Measurements from ENCODE around the gene PRCC.

Gene PRCC

DNA sequence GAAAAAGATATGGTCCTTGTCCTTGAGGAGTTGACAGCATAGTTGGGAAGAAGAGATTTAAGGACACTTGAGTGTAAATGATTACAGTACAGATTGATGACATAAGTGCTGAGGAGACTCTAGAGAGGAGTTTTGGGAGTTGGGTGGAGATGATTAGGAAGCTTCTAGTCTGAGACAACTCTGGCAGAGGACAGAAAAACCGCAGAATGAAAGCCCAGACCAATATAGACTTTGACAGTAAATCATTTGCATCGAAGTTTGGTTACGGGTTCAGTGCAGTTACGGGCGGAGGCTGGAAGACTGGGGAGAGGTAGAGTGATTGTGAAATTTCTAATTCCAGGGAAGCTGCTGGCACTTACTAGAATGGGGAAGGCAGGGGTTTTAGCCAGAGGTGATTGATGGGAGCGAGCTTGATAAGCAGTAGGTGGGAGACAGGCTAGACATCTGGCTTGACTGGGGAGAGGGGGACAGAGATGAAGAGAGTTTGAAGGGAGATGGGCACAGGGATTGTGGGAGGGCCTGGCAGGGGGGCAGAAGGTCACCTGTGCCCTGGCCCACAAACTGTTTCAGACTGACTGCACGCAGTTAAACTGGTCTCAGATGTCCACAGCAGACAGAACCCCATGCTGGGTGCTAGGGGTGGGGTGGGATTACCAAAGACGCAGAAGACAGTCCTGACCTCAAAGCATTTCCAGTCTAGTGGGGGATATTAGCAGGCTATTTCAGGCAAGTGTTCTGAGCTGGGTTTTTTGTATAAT is 29.2 kb downstream of the PRCC start:
- no peak for DNase-seq (ENCODE audit: low spot score)
- in situ Hi-C loops (cut with MboI; ENCODE audit: low sequenced_read_pairs, unreplicated experiment): no loop called here
- TF ChIP-seq, protein P1, sequence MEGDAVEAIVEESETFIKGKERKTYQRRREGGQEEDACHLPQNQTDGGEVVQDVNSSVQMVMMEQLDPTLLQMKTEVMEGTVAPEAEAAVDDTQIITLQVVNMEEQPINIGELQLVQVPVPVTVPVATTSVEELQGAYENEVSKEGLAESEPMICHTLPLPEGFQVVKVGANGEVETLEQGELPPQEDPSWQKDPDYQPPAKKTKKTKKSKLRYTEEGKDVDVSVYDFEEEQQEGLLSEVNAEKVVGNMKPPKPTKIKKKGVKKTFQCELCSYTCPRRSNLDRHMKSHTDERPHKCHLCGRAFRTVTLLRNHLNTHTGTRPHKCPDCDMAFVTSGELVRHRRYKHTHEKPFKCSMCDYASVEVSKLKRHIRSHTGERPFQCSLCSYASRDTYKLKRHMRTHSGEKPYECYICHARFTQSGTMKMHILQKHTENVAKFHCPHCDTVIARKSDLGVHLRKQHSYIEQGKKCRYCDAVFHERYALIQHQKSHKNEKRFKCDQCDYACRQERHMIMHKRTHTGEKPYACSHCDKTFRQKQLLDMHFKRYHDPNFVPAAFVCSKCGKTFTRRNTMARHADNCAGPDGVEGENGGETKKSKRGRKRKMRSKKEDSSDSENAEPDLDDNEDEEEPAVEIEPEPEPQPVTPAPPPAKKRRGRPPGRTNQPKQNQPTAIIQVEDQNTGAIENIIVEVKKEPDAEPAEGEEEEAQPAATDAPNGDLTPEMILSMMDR (IDR thresholded peaks at IDR 0.05; ENCODE audit: borderline replicate concordance, control extremely low read depth, extremely low read depth, insufficient read depth, missing control alignments): no peak

DNA sequence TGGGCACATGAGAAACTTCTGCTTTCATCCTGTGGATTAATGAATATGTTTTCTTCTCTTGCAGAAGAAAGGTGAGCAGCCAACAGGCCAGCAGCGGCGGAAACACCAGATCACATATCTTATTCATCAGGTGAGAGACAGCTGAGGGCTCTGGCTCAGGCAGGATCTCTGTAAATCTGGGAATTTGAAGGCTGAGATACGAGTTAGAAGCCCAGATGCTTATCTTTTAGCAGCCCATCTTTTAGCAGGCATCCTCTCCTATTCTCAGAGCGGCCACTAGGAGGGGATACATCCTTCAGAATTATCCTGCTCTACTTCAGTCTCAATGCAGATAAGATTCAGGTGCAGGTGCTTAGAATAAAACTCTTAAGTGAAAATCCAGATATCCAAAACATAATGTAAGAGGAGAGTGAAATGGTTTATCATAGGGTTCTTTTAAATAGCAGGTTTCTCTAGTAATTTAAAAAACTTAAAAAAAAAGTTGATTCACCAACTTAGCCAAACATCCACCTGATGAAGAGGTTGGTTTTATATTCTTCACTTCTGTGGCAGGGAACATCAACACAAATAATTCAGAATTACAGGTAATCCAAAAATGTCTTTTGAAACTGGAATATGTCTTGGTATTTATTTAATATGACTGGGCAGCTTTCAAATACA is 30.0 kb downstream of the PRCC start:
- peak; percentile 65 for DNase-seq (ENCODE audit: low spot score)
- TF ChIP-seq, protein P1 (IDR thresholded peaks at IDR 0.05; ENCODE audit: borderline replicate concordance, control extremely low read depth, extremely low read depth, insufficient read depth, missing control alignments): peak; percentile 56
- in situ Hi-C loops (cut with MboI; ENCODE audit: low sequenced_read_pairs, unreplicated experiment): no loop called here

DNA sequence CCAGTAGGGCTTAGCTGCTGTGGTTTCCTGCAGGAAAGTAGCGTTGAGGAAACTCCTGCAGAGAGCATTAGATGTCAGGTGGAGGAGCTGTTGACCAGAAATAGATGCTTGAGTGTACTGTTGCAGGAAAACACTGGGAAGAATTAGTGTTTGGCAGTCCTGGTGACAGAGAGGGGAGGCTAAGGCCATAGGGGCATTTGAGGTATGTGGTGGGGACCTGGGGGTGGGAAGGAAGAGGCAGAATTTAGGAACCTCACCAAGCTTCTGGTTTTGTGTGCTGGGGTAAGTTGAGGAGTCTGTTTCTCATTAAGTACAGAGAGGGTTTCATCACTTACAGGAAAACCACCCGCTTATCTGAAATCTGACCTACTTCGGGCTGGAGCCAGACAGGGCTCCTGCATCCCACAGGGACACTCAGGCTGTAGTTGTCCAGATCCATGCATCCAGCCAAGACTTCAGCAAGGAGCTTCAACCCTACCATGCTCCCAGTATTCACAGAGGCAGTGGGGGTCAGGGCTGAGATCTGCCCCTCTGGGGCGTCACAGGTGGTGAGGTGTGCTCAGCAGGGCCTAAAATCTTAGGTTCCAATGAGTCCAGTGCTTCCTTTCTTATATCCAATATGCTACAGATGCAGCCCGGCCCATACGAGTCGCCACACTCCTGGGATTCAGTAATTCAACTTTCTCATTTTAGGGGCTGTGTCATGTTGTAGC is 34.2 kb downstream of the PRCC start:
- DNase-seq (ENCODE audit: low spot score): no peak
- TF ChIP-seq, protein P1 (IDR thresholded peaks at IDR 0.05; ENCODE audit: borderline replicate concordance, control extremely low read depth, extremely low read depth, insufficient read depth, missing control alignments): no peak
- in situ Hi-C loops (cut with MboI; ENCODE audit: low sequenced_read_pairs, unreplicated experiment): no loop called here

DNA sequence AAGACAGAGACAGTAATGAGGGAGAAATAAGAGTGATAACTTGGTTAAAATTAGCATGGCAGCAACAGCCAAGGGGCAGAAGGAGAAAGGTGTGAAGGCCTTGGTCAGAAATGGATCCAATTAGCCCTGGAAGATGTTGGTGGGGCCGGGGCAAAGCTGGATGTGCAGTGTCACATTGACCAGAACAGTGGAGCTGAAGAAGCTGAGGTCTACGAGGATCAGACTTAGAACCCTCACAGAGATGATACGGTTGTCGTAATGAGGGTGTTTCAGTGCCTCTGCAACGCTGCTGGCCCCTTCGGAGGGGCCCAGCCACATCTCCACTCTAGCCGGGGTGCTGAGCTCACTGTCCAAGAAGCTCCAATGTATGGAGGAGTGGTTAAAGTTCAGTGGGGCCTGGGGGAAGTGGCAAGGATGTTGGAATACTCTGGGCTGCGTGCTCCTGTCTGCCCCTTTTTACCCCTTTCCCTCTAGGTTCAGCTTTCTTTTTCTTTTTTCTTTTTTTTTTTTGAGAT is 35.1 kb downstream of the PRCC start:
- in situ Hi-C loops (cut with MboI; ENCODE audit: low sequenced_read_pairs, unreplicated experiment): no loop called here
- no peak for DNase-seq (ENCODE audit: low spot score)
- TF ChIP-seq, protein P1 (IDR thresholded peaks at IDR 0.05; ENCODE audit: borderline replicate concordance, control extremely low read depth, extremely low read depth, insufficient read depth, missing control alignments): no peak

DNA sequence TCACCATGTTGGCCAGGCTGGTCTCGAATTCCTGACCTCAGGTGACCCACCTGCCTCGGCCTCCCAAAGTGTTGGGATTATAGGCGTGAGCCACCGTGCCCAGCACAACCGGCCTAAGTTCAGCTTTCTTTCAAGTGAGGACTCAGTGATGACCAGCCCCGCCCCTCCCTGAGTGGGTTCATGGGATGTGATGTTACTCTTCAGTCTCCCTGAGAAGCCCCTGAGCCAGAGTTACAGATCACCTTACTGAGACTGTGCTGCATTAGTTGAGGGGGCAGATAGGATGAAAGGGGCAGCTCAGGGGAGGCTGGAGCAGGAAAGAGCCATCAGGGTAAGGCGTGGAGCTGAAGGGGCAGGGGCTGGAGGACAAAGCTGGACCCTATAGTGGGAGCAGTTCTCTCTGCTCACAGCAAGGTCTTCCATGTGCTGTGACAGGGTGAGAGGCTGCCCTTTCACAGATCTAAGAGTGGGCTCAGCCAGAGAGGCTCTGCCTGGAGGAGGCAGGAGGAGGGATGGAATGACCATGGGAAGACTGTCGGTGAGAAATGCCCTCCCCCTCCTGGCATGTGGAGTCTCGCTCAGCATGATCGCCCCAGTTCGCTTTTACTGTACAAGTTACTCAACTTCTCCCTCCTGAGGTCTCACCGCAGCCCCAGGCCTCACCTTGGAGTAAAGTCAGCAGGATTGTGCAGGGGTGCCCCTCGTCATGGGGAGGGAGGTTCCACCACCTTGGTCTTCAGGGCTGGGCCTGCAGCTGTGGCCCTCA is 35.9 kb downstream of the PRCC start:
- TF ChIP-seq, protein P1 (IDR thresholded peaks at IDR 0.05; ENCODE audit: borderline replicate concordance, control extremely low read depth, extremely low read depth, insufficient read depth, missing control alignments): no peak
- no peak for DNase-seq (ENCODE audit: low spot score)
- in situ Hi-C loops (cut with MboI; ENCODE audit: low sequenced_read_pairs, unreplicated experiment): no loop called here

DNA sequence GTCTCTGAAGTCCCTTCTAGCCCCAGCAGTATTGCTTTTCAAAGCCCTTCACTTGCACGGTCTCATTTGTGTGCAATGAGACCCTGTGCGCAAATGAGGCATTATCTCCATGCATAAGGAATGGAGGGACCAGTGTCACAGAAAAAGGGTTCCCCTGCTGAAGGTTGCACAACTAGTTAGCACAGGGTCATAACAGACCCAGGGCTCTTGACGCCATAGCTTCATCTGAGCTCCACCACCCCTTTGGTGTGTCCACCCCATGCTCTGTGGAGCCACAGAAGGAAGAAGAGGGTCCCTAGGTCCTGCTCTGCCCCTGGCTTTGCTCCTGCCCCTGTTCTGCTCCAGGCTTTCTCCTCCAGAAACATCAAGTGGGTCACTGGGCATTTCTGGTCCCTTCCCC is 36.7 kb downstream of the PRCC start:
- no peak for DNase-seq (ENCODE audit: low spot score)
- in situ Hi-C loops (cut with MboI; ENCODE audit: low sequenced_read_pairs, unreplicated experiment): no loop called here
- TF ChIP-seq, protein P1 (IDR thresholded peaks at IDR 0.05; ENCODE audit: borderline replicate concordance, control extremely low read depth, extremely low read depth, insufficient read depth, missing control alignments): no peak
